ENCODE data around the gene CACNA2D3. TPM values are rescaled to one million over a fixed set of nuclear protein-coding genes. Genes with fewer than 3 reads are reported as not detected.

The CACNA2D3 gene
- total and polyA plus RNA-seq, 4 donors: 0.38 to 2.5 (median 1.1) TPM

DNA sequence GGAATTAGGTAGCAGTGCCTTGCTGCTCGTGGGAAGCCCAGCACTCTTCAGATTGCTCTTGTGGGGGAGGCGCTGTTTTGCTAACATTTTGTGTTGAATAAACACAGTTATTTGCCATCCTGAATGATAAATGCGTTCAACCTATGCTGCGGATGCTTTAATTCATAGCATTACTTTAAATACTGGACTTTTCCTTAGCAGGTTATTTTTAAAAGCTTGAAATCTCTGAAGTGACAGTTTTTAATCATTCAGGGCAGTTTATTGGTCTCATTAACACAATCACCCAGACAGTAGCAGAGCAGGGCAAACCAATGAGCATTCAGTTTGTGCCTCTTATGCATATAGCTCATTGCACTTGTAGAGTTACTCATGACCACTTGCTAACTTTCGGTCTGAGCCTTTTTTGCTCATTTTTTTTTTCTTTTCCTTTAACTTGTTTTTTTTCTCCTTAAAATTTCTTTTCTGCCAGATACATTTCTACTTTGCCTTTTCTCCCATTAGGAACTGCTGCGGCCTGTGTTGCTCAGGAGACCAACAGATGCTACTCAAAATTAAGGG is 5.2 kb downstream of the CACNA2D3 start:
- TF ChIP-seq, protein P1, sequence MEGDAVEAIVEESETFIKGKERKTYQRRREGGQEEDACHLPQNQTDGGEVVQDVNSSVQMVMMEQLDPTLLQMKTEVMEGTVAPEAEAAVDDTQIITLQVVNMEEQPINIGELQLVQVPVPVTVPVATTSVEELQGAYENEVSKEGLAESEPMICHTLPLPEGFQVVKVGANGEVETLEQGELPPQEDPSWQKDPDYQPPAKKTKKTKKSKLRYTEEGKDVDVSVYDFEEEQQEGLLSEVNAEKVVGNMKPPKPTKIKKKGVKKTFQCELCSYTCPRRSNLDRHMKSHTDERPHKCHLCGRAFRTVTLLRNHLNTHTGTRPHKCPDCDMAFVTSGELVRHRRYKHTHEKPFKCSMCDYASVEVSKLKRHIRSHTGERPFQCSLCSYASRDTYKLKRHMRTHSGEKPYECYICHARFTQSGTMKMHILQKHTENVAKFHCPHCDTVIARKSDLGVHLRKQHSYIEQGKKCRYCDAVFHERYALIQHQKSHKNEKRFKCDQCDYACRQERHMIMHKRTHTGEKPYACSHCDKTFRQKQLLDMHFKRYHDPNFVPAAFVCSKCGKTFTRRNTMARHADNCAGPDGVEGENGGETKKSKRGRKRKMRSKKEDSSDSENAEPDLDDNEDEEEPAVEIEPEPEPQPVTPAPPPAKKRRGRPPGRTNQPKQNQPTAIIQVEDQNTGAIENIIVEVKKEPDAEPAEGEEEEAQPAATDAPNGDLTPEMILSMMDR (IDR thresholded peaks at IDR 0.05; ENCODE audit: control extremely low read depth, extremely low read depth): no peak
- WGBS, 2 donors: 82 to 87% methylated on average over 6 of the region's 6 CpGs
- no peak overlapping the region for H3K4me3 ChIP-seq
- H3K9me3 ChIP-seq (ENCODE audit: control insufficient read depth in 4 of 4, insufficient read depth in 3 of 4, low read length in 3 of 4): no peaks in the 10 kb centered on the region
- H3K27me3 ChIP-seq (ENCODE audit: control insufficient read depth in 3 of 3, insufficient read depth in 3 of 3, low read length in 2 of 3): peaks cover 0 to 49% (median 41%) of the 10 kb centered on the region in 3 donors
- H3K36me3 ChIP-seq (ENCODE audit: control insufficient read depth in 4 of 4, insufficient read depth in 4 of 4, low read length in 4 of 4): no peaks in the 10 kb centered on the region
- DNase-seq (no peak), ATAC-seq (ENCODE audit: insufficient read depth, low FRiP score) (no peak)
- no peak overlapping the region for H3K9ac ChIP-seq (ENCODE audit: insufficient read depth in 1 of 2, low read length in 2 of 2)
- H3K4me1 ChIP-seq (ENCODE audit: control insufficient read depth in 5 of 5, insufficient read depth in 5 of 5, low read length in 5 of 5): peaks cover 0 to 10% (median 5%) of the 10 kb centered on the region in 5 donors
- no peak overlapping the region for H3K27ac ChIP-seq (ENCODE audit: low read depth in 1 of 2, low read length in 1 of 2)

DNA sequence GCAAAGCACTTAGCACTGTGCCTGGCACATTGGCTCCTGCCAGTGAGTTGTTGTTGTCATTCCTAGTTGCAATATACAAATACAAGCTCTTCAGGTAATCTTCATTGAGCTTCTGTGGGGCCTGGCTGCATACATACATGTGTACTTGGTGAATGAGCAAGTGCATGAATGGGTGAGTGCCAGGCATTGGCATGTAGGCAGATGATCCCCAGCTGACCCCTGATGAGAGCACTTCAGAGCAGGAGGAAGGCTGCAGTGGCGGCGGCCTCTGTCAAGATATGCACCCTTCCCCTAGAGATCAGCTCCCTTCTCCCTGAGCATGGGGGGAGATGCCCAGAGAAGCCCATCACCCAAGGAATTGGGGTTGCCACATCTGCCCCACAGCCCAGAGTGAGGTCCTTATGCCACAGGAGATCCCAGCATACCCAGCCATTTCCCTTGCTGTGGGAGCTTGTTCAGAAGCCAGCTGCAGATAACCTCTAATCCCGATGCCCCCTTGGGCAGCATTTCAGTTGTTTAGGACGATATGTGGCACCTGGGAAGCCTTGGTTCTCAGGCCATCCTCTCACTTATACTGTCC is 8.8 kb downstream of the CACNA2D3 start:
- no peak for DNase-seq
- Histone ChIP-seq H3K9me3 (ENCODE audit: control insufficient read depth in 4 of 4, insufficient read depth in 3 of 4, low read length in 3 of 4) (no peaks in the 10 kb centered on the region), H3K27me3 (ENCODE audit: control insufficient read depth in 3 of 3, insufficient read depth in 3 of 3, low read length in 2 of 3) (peaks cover 0 to 23% (median 13%) of the 10 kb centered on the region in 3 donors), H3K4me1 (ENCODE audit: control insufficient read depth in 5 of 5, insufficient read depth in 5 of 5, low read length in 5 of 5) (no peaks in the 10 kb centered on the region), H3K27ac (ENCODE audit: low read depth in 1 of 2, low read length in 1 of 2) (no peak overlapping the region), H3K4me3 (no peak overlapping the region), H3K9ac (ENCODE audit: insufficient read depth in 1 of 2, low read length in 2 of 2) (no peak overlapping the region), H3K36me3 (ENCODE audit: control insufficient read depth in 4 of 4, insufficient read depth in 4 of 4, low read length in 4 of 4) (no peaks in the 10 kb centered on the region)
- ATAC-seq (ENCODE audit: insufficient read depth, low FRiP score): no peak
- TF ChIP-seq, protein P1 (IDR thresholded peaks at IDR 0.05; ENCODE audit: control extremely low read depth, extremely low read depth): no peak
- 79 to 81% methylated on average over 4 of the region's 4 CpGs for WGBS, 2 donors

DNA sequence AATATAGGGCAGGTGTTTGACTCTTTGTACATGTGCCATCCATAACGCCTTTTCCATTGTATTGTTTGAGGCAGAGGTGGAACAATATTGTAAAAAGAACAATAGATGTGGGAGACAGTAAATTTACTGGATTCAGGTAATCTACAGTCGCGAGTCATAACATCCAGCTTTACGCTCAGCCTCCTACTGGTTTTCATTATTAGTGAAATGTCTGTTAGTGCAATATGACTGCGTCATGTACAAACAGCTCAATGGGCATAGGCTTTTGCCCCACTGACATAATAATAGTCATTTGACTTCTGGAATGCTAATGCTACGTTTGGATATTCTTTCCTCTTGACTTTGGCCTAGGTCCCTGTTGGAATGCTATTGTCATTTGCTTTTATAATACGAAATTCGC is 9.5 kb downstream of the CACNA2D3 start:
- Histone ChIP-seq H3K27me3 (ENCODE audit: control insufficient read depth in 3 of 3, insufficient read depth in 3 of 3, low read length in 2 of 3) (peaks cover 0 to 16% (median 5%) of the 10 kb centered on the region in 3 donors), H3K27ac (ENCODE audit: low read depth in 1 of 2, low read length in 1 of 2) (no peak overlapping the region), H3K9ac (ENCODE audit: insufficient read depth in 1 of 2, low read length in 2 of 2) (no peak overlapping the region), H3K4me1 (ENCODE audit: control insufficient read depth in 5 of 5, insufficient read depth in 5 of 5, low read length in 5 of 5) (no peaks in the 10 kb centered on the region), H3K4me3 (no peak overlapping the region), H3K36me3 (ENCODE audit: control insufficient read depth in 4 of 4, insufficient read depth in 4 of 4, low read length in 4 of 4) (no peaks in the 10 kb centered on the region), H3K9me3 (ENCODE audit: control insufficient read depth in 4 of 4, insufficient read depth in 3 of 4, low read length in 3 of 4) (no peaks in the 10 kb centered on the region)
- ATAC-seq (ENCODE audit: insufficient read depth, low FRiP score): no peak
- TF ChIP-seq, protein P1 (IDR thresholded peaks at IDR 0.05; ENCODE audit: control extremely low read depth, extremely low read depth): no peak
- no peak for DNase-seq
- 80 to 83% methylated on average over 8 of the region's 8 CpGs for WGBS, 2 donors
